Adipocyte (in vitro differentiated cells): Measurements from ENCODE around the gene TRIM63.

Source experiments
- DNase-seq: peaks from one replicate; pipeline ENCODE4 v3.0.0-alpha.2; 2015; ENCODE audit warnings: low read depth
- H3K27me3 ChIP-seq: replicated peaks from 2 replicates; pipeline ENCODE4 v1.7.0; 2013; ENCODE audit warnings: mild to moderate bottlenecking, low read length, moderate library complexity; ENCODE audit not compliant: control insufficient read depth, insufficient read depth
- H3K36me3 ChIP-seq: 2 replicates; pipeline ENCODE4 v1.7.0; 2013; ENCODE audit warnings: low read length, mild to moderate bottlenecking, moderate library complexity; ENCODE audit not compliant: control insufficient read depth, insufficient read depth, severe bottlenecking
- H3K4me1 ChIP-seq: 2 replicates; pipeline ENCODE4 v1.7.0; 2013; ENCODE audit warnings: mild to moderate bottlenecking, low read length, moderate library complexity; ENCODE audit not compliant: control insufficient read depth, insufficient read depth
- H3K4me3 ChIP-seq: 2 replicates; pipeline ENCODE4 v1.7.0; 2013; ENCODE audit warnings: mild to moderate bottlenecking, low read length, moderate library complexity
- H3K9ac ChIP-seq: 2 replicates; pipeline ENCODE4 v1.7.0; 2013; ENCODE audit warnings: mild to moderate bottlenecking, low read length, moderate library complexity
- H3K9me3 ChIP-seq: 2 replicates; pipeline ENCODE4 v1.7.0; 2013; ENCODE audit warnings: mild to moderate bottlenecking, low read length, moderate library complexity; ENCODE audit not compliant: control insufficient read depth

TRIM63 gene

GRCh38 chr1:26070296-26070962 lies 3.0 kb upstream of the TRIM63 start:
- H3K36me3 ChIP-seq: no peaks in the 10 kb centered on the region
- no peak for DNase-seq

GRCh38 chr1:26069941-26070295 lies 2.5 kb upstream of the TRIM63 start:
- Histone ChIP-seq H3K27me3 (peaks cover 58% of the 10 kb centered on the region), H3K36me3 (no peaks in the 10 kb centered on the region), H3K9ac (no peak overlapping the region), H3K9me3 (no peaks in the 10 kb centered on the region), H3K4me1 (peaks cover 9% of the 10 kb centered on the region), H3K4me3 (no peak overlapping the region)
- no peak for DNase-seq

More at GRCh38 chr1:26070296-26070962, 3.0 kb upstream of the TRIM63 start:
- Histone ChIP-seq H3K4me1 (peaks cover 9% of the 10 kb centered on the region), H3K9ac (no peak overlapping the region), H3K4me3 (no peak overlapping the region), H3K9me3 (no peaks in the 10 kb centered on the region), H3K27me3 (peaks cover 56% of the 10 kb centered on the region)

- DNase-seq: no peak
- Histone ChIP-seq H3K9me3 (no peaks in the 10 kb centered on the region), H3K9ac (no peak overlapping the region), H3K27me3 (peaks cover 50% of the 10 kb centered on the region), H3K4me3 (peak overlapping the region; percentile 64), H3K36me3 (no peaks in the 10 kb centered on the region), H3K4me1 (peaks cover 9% of the 10 kb centered on the region)
These were observed 573 bp downstream of the TRIM63 start for GRCh38 chr1:26066857-26067256.

- Histone ChIP-seq H3K4me1 (peaks cover 9% of the 10 kb centered on the region), H3K9ac (no peak overlapping the region), H3K27me3 (peaks cover 53% of the 10 kb centered on the region), H3K9me3 (no peaks in the 10 kb centered on the region), H3K36me3 (no peaks in the 10 kb centered on the region), H3K4me3 (peak overlapping the region; percentile 42)
- DNase-seq: no peak
These were observed 1.3 kb downstream of the TRIM63 start for GRCh38 chr1:26066160-26066559.

GRCh38 chr1:26064553-26064952 lies 2.9 kb downstream of the TRIM63 start:
- H3K9me3 ChIP-seq: no peaks in the 10 kb centered on the region
- no peak overlapping the region for H3K4me3 ChIP-seq
- DNase-seq: no peak
- H3K27me3 ChIP-seq: peaks cover 57% of the 10 kb centered on the region
- H3K9ac ChIP-seq: no peak overlapping the region
- H3K4me1 ChIP-seq: peaks cover 9% of the 10 kb centered on the region
- no peaks in the 10 kb centered on the region for H3K36me3 ChIP-seq

GRCh38 chr1:26060832-26061574 lies 6.4 kb downstream of the TRIM63 start:
- Histone ChIP-seq H3K9ac (no peak overlapping the region), H3K4me3 (no peak overlapping the region), H3K4me1 (no peaks in the 10 kb centered on the region), H3K9me3 (no peaks in the 10 kb centered on the region), H3K27me3 (peaks cover 68% of the 10 kb centered on the region), H3K36me3 (no peaks in the 10 kb centered on the region)
- no peak for DNase-seq

GRCh38 chr1:26059906-26060305 lies 7.5 kb downstream of the TRIM63 start:
- Histone ChIP-seq H3K4me1 (no peaks in the 10 kb centered on the region), H3K36me3 (no peaks in the 10 kb centered on the region)

GRCh38 chr1:26058052-26058595 lies 9.3 kb downstream of the TRIM63 start:
- Histone ChIP-seq H3K9me3 (no peaks in the 10 kb centered on the region), H3K36me3 (no peaks in the 10 kb centered on the region), H3K4me3 (no peak overlapping the region), H3K4me1 (no peaks in the 10 kb centered on the region), H3K27me3 (peaks cover 79% of the 10 kb centered on the region), H3K9ac (no peak overlapping the region)
- no peak for DNase-seq

More at GRCh38 chr1:26059906-26060305, 7.5 kb downstream of the TRIM63 start:
- Histone ChIP-seq H3K27me3 (peaks cover 70% of the 10 kb centered on the region), H3K4me3 (no peak overlapping the region), H3K9ac (no peak overlapping the region), H3K9me3 (no peaks in the 10 kb centered on the region)
- DNase-seq: no peak

- Histone ChIP-seq H3K36me3 (no peaks in the 10 kb centered on the region), H3K4me3 (no peak overlapping the region), H3K4me1 (no peaks in the 10 kb centered on the region), H3K27me3 (peaks cover 81% of the 10 kb centered on the region), H3K9me3 (no peaks in the 10 kb centered on the region), H3K9ac (no peak overlapping the region)
- no peak for DNase-seq
These were observed 10.2 kb downstream of the TRIM63 start for GRCh38 chr1:26057189-26057588.

- Histone ChIP-seq H3K9ac (no peak overlapping the region), H3K27me3 (peaks cover 67% of the 10 kb centered on the region), H3K9me3 (no peaks in the 10 kb centered on the region), H3K4me3 (no peak overlapping the region), H3K4me1 (no peaks in the 10 kb centered on the region), H3K36me3 (no peaks in the 10 kb centered on the region)
- DNase-seq: no peak
These were observed 12.4 kb downstream of the TRIM63 start for GRCh38 chr1:26055041-26055440.

GRCh38 chr1:26053718-26054560 lies 13.5 kb downstream of the TRIM63 start:
- Histone ChIP-seq H3K4me3 (no peak overlapping the region), H3K4me1 (no peaks in the 10 kb centered on the region), H3K9me3 (no peaks in the 10 kb centered on the region), H3K9ac (no peak overlapping the region), H3K36me3 (no peaks in the 10 kb centered on the region), H3K27me3 (peaks cover 68% of the 10 kb centered on the region)
- no peak for DNase-seq
